Ramos (cell line): ENCODE results near the gene APOBEC3A.
"Not testable (repeated sequence)": the region's sequence is repeated elsewhere in the genome, so short reads cannot be mapped to it uniquely, and the experiment has no call there.

ENCODE experiments used
- in situ Hi-C: fragments of 300-500 bp; cut with MboI; formaldehyde crosslinking; loops from one replicate; pipeline ENCODE4 v1.14.3; 2022; ENCODE audit warnings: low sequenced_read_pairs; ENCODE audit not compliant: unreplicated experiment

APOBEC3A gene

DNA sequence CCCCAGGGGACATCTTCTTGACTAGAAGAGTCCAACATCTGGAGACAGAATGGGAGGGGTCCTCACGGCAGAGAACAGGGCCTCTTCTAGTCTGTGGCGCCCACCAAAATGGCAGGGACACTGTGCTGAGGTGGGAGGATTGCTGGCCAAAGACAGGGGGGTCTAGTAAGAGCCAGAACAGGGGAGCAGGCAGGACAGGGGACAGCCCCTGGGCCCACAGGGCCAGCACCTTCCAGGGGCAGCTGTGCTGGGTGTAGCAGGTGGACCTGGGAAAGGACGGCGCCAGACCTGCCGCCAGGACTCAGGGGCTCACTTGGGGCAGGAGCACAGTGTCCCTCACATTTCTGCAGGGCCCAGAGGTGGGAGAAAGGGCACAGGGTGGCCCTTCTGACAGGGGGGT, 858 bp upstream of the APOBEC3A start:
- in situ Hi-C loops: no loop called here

GRCh38 chr22:38957808-38958650, 620 bp downstream of the APOBEC3A start:
- in situ Hi-C loops: no loop called here

DNA sequence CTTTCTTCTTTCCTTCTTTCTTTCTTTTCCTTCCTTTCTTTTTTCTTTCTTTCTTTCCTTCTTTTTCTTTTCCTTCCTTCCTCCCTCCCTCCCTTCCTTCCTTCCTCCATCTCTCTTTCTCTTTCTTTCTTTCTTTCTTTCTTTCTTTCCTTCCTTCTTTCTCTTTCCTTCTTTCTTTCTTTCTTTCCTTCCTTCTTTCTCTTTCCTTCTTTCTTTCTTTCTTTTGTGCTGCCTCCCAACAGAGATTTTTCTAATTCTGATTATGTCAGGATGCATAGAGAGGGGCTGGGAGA, 1.2 kb downstream of the APOBEC3A start:
- in situ Hi-C loops: not testable (repeated sequence)

DNA sequence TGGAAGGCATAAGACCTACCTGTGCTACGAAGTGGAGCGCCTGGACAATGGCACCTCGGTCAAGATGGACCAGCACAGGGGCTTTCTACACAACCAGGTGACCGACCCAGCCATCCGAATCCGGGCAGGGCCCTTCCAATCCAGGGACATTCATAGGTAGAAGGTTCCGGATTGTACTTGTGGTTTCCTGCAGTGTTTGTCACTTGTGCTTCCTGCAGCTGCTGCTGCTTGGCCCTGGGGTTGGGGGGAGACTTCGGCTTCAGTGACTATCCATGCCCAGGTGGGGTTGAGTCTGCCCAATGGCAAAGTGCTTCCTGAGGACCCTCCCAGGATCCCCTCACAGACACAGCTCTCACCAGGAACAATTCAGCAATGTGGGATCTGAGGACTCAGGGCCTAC, 2.2 kb downstream of the APOBEC3A start:
- in situ Hi-C loops: no loop called here

DNA sequence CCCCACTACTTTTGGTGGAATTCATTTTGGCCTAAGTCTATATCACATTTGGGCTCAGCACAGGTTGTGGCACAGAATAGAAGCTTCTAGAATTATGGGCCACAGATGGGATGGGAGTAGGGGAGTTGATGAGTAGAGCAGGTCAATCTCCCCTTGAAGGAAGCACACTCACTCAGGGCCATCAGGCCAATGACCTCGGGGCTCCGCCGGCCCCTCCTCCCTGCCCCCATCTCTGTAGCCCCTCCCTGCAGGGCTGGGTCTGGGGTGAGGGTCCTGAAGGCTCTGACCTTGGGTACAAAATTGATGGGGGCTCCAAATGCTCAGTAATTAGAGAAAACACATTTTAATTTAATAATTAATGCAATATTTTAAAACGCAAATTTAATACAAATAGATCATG, 3.3 kb downstream of the APOBEC3A start:
- in situ Hi-C loops: not testable (repeated sequence)

DNA sequence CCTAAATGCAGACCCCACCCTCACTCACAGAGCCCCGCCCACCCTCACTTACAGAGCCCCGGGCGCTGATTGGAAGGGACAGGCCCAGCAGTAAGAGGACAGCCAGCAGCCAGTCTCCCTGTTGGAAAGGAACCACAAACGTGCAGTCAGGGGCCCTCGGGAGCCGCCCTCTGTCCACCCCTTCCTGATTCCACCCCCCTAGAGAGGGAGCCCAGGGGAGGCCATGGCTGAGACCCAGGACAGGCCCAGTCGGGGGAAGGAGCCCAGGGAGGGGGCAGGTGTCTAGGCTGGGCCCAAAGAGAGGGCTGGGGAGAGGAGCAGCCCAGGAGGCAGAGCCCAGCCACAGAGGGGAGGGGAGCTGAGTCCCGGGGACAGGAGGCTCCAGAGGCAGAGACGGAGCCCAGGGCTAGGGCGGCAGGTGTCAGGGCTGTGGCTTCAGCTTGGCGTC, 5.9 kb downstream of the APOBEC3A start:
- in situ Hi-C loops: not testable (repeated sequence)

DNA sequence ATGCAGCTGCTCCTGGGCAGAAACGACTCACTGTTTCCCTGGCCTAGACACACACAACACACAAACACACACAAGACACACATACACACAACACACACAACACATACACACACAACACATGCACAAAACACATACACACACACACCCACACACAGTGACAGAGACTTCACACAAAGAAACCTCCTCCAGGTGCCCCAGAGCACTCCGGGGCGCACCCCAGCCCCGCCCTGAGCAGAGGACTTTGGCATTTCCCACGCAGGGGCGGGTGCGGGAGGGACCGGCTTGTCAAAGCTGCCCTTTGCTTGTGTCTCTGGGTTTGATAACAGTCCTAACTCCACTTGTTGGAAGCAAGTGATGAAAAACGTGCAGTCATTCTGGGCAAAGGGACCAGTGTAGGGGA, 6.5 kb downstream of the APOBEC3A start:
- in situ Hi-C loops: no loop called here

GRCh38 chr22:38964306-38964705, 6.9 kb downstream of the APOBEC3A start:
- in situ Hi-C loops: no loop called here

DNA sequence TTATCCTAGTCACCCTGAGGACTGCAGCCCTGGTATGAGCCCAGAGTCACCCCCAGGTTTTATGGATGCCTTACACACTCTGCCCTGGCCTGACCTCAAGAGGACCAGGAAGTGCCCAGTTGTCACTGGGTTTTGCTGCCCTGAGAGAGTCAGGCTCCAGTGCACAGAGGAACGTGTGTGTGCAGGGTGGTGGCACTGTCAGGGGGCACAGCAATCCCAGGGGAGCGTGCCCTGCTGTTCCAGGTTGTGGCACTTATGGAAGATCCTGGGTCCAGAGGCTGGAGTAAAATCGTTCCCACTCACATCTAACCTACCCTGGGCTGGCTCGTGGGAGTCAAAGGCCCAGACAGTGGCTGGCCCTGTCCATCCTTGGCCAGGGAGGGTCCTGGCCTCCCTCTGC, 7.6 kb downstream of the APOBEC3A start:
- in situ Hi-C loops: loop anchor here (5.0 kb wide), 1 partner anchor 38 kb away; no protein-coding TSS in a partner anchor

- in situ Hi-C loops: loop anchor here (5.0 kb wide), 1 partner anchor 38 kb away; no protein-coding TSS in a partner anchor
Measured at GRCh38 chr22:38965614-38966379, 8.4 kb downstream of the APOBEC3A start.

GRCh38 chr22:38966380-38966702, 8.9 kb downstream of the APOBEC3A start:
- in situ Hi-C loops: loop anchor here (5.0 kb wide), 1 partner anchor 39 kb away; no protein-coding TSS in a partner anchor

GRCh38 chr22:38966942-38967341, 9.5 kb downstream of the APOBEC3A start:
- in situ Hi-C loops: loop anchor here (5.0 kb wide), 1 partner anchor 40 kb away; no protein-coding TSS in a partner anchor

GRCh38 chr22:38967451-38968450, 10.3 kb downstream of the APOBEC3A start:
- in situ Hi-C loops: loop anchor here (5.0 kb wide), 1 partner anchor 40 kb away; no protein-coding TSS in a partner anchor

GRCh38 chr22:38968801-38969200, 11.4 kb downstream of the APOBEC3A start:
- in situ Hi-C loops: loop anchor here (5.0 kb wide), 1 partner anchor 42 kb away; no protein-coding TSS in a partner anchor

- in situ Hi-C loops: loop anchor here (10.0 kb wide), 1 partner anchor 154 kb away; no protein-coding TSS in a partner anchor
Measured at GRCh38 chr22:38970551-38970950, 13.1 kb downstream of the APOBEC3A start.

DNA sequence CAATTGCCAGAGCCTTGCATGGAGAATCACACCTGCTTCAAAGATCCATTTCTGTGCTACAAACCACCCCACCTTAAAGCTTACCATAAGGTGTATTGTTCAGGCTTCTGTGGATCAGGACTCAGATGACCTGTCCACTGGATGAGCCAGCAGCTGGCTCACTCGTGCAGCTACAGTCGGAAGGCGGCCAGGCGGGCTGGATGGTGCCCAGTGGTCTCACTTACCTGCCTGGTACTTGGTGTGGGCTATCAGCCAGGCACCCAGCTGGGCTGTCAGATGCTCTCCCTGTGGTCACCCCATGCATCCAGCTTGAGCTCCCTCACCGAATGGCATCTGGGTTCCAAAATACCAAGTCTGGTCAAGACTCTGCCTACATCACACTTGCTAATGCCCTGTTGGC, 13.8 kb downstream of the APOBEC3A start:
- in situ Hi-C loops: loop anchor here (10.0 kb wide), 1 partner anchor 154 kb away; no protein-coding TSS in a partner anchor

GRCh38 chr22:38971791-38972190, 14.4 kb downstream of the APOBEC3A start:
- in situ Hi-C loops: loop anchor here (10.0 kb wide), 1 partner anchor 153 kb away; no protein-coding TSS in a partner anchor

DNA sequence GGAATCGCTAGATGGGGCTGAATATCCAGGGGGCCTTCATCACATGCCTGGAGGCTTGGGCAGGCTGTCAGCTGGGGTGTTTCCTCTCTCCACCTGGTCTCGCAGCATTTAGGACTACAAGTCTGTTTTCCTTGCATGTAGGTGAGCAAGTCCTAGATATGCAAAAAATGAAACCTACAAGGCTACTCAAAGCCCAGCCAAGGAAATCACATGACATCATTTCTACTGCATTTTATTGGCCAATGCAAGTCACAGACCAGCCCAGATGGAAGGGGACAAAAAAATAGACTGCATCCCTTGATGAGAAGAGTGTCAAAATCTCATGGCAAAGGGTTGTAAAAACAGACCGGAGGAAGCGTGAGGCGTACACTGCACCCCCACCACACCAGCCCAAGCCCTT, 15.1 kb downstream of the APOBEC3A start:
- in situ Hi-C loops: loop anchor here (10.0 kb wide), 1 partner anchor 152 kb away; no protein-coding TSS in a partner anchor

DNA sequence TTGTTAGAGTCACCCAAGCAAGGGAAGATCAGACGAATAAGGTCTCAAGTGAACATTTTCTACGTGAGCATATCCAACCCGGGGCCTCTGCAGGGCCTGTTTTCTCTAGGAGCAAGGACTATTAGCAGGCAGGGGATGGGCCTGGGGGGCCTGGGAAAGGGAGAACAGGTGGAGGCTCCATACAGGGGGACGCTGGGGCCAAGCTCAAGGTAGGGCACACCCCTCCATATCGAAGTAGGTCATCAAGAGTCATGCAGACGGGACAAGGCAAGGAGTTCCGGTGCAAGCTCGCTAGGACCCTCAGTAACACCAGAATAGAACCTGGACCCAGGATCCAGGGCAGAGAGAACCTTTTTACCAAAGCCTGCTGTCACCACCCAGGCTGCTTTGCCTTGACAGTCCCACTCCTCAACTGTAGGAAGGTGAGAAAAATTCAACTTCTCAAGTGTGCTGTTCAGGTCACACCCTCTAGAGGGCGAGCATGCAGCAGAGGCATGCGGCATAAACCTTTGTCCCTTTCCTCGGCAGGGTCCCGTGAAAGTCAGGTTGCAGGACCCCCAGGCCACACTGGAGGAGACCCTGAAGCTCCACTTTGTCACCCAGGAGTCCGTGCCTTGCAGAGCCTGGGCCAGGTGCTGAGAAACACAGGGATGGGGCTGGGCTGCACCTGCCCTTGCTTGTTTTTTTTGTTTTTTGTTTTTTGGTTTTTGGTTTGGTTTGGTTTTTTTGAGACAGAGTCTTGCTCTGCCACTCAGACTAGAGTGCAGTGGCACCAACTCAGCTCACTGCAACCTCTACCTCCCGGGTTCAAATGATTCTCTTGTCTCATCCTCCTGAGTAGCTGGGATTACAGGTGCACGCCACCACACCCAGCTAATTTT, 16.1 kb downstream of the APOBEC3A start:
- in situ Hi-C loops: loop anchor here (10.0 kb wide), 1 partner anchor 151 kb away; no protein-coding TSS in a partner anchor
